GM10266 (cell line): ENCODE data around the gene SPATA31A1.
"Not testable (repeated sequence)": the region's sequence is repeated elsewhere in the genome, so short reads cannot be mapped to it uniquely, and the experiment has no call there.

Source experiments
- DNase-seq: peaks from one replicate; pipeline ENCODE4 v3.0.0; 2012; ENCODE audit errors: extremely low spot score

The SPATA31A1 gene

DNA sequence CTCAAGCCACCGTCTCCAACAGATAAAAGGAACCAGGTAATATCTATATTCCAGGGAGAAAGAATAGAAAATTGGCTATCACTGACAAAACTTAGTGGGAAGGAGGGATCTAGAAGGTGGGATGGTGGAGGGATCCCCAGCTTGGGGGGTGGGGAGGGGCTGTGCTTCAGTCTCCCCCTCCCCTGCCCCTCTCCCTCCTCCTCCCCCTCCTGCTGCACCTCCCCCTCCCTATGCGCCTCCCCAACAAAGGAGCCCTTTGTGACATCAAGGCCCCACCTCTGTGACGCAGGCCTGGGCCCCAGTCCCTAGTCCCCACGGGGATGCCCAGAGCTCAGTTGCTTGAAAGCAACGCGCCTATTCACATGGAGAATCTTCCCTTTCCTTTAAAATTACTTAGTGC is at the start of gene SPATA31A1:
SPATA31A1 (plus strand) TSS at position 301 of the 400 bp plus-strand sequence; CDS start at position 363, 62 bp downstream.
- DNase-seq = not testable (repeated sequence)

DNA sequence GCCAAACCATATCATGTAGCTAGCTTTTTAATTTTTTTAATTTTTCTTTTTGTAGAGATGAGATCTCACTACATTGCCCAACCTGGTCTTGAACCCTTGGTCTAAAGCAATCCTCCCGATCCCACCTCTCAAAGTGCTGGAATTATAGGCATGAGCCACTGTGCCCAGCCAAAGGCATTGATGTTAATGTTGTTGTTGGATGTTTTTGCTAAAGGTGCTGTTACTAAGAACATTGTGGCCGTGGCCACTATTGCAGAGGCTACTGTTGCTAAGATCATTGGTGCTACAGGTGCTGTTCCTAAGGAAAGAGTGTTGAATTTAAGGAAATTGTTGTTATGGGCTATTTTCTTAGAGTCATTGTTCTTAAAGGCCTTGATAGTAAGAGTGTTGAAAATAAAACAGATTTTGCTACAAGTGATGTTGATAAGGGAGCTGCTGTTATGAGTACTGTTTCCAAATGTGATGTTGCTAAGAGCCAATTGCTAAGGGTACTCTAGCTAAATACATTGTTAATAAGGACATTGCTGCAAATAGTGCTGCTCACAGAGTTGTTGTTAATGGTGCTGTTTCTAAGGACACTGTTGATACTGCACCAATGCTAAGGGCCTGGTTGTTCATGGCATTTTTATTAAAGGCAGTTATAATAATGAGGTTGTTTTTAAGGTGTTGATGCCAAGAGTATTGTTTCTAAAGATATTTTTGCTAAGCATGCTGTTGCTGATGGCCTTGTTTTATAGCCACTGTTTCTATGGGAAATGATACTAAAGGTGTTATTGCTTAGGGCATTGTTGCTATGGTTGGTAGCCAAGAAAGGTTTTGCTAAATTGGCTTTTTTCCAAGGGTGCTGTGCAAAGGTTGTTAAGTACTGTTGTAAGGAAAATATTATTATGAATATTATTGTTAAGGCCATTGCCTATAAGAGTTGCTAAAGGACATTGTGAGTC is 52.1 kb downstream of the SPATA31A1 start:
- not testable (repeated sequence) for DNase-seq

DNA sequence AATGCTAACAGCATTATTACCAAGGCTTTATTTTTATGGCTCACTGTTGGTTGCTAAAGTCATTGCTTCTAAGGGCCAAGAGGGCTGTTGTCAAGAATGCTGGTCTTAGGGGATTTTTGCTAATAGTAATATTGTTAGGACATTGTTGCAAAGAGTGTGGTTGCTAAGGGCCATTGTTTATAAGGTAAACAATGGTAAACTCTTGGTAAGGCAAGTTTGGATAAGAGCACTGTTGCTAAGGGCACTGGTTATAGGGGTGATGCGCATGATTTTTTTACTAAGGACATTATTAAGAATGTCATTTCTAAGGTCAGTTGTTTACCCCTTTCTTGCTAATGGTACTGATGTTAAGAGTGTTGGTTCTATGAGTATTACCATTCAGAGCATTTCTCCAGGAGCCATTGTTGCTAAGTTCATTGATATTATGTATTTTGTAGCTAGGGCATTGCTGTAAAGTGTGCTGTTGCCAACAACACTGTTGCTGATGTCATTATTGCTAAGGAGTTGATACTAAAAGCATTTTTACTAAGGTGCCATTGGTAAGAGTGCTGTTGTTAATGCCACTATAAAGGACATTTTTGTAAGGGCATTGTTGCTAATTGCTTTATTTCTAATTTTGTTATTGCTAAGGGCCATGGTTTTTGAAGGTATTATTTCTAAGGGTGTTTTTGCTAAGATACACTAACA is 55.9 kb downstream of the SPATA31A1 start:
- not testable (repeated sequence) for DNase-seq
